Heart right ventricle (tissue), 16 donors: Measurements from ENCODE around the gene CBFA2T3. TPM values are rescaled to one million over a fixed set of nuclear protein-coding genes. Genes with fewer than 3 reads are reported as not detected.

Source experiments
- ATAC-seq, 8 donors: fragments of 200-7000 bp; cut with Tn5 transposase; one replicate each; pipeline ENCODE4 v1.9.1; 2020; ENCODE audit warnings: mild to moderate bottlenecking in 8 of 8, moderate library complexity in 8 of 8, moderate number of reproducible peaks in 1 of 8
- DNase-seq, 2 donors: peaks; one replicate each; pipeline ENCODE4 v3.0.0-alpha.2; 2020
- H3K27ac ChIP-seq, 10 donors: fragments of 200-600 bp; sonication (generic) in 2 of 10; one replicate each; pipeline versions ENCODE4 v1.5.0 to v1.8.0; 2020 to 2022; ENCODE audit warnings: mild to moderate bottlenecking in 3 of 10
- H3K27me3 ChIP-seq, 7 donors: fragments of 200-600 bp; one replicate each; pipeline ENCODE4 v1.8.0; 2021 to 2022; ENCODE audit warnings: mild to moderate bottlenecking in 2 of 7
- H3K36me3 ChIP-seq, 9 donors: fragments of 200-600 bp; sonication (generic) in 1 of 9; one replicate each; pipeline versions ENCODE4 v1.5.0 to v1.8.0; 2020 to 2022; ENCODE audit warnings: mild to moderate bottlenecking in 2 of 9
- H3K4me1 ChIP-seq, 9 donors: fragments of 200-600 bp; sonication (generic) in 1 of 9; one replicate each; pipeline versions ENCODE4 v1.5.0 to v1.8.0; 2020 to 2022; ENCODE audit warnings: mild to moderate bottlenecking in 4 of 9
- H3K4me3 ChIP-seq, 10 donors: fragments of 200-600 bp; sonication (generic) in 2 of 10; one replicate each; pipeline versions ENCODE4 v1.5.0 to v1.8.0; 2020 to 2022; ENCODE audit warnings: mild to moderate bottlenecking in 7 of 10, moderate library complexity in 2 of 10
- H3K9me3 ChIP-seq, 11 donors: fragments of 200-600 bp in 10 of 11; sonication (generic) in 2 of 11; one replicate each; pipeline versions ENCODE4 v1.5.0 to v1.8.0; 2013 to 2022; ENCODE audit warnings: mild to moderate bottlenecking in 2 of 11, control low read depth in 1 of 11, moderate library complexity in 1 of 11
- CTCF ChIP-seq, 9 donors: fragments of 200-600 bp; sonication (generic) in 2 of 9; IDR thresholded peaks; one replicate each; pipeline versions ENCODE4 v1.5.0 to v1.8.0; 2021 to 2022; ENCODE audit warnings: antibody characterized with exemption in 9 of 9, mild to moderate bottlenecking in 5 of 9, moderate library complexity in 1 of 9
- WGBS, 2 donors: extraction: QIAGEN DNeasy Blood & Tissue Kit; methylation state at CpG; one replicate each; pipeline ENCODE4 v1.1.7; 2013; ENCODE audit warnings: inconsistent platforms in 1 of 2; 5-methylcytosine and 5-hydroxymethylcytosine counted together
- intact Hi-C, 10 donors: fragments of 100-400 bp; cut with DNase I; formaldehyde crosslinking; loops; one replicate each; pipeline versions ENCODE4 v1.11.1 to v1.14.2; 2022
- polyA plus RNA-seq, 2 donors: library from polyadenylated mRNA; stranded (reverse); fragments of 200-250 nt; gene quantifications; one replicate each; pipeline ENCODE4 v1.2.3, GENCODE V29; 2013
- total RNA-seq, 10 donors: library from RNA; stranded (reverse); fragmentation: NEBNext Ultra II Directional in 3 of 10; extraction: Animal tissue kit (Norgen Biotek cat#: 25700) in 3 of 10; gene quantifications; one replicate each; pipeline versions ENCODE4 v1.2.1 to v1.2.4, GENCODE V29; 2021 to 2023
- donor health status: Arrhythmogenic right ventricular cardiomyopathy.
- donor health status: ischemic (EF 13 %, LVEDD 7.1; RV severe dilation, severe dysfunction).
- donor health status: healthy with polysubstance abuse.
- donor health status: DM: no; HTN: yes; CAD: no.
- donor health status: DM: no; HTN: no; CAD: no.
- donor health status: ischemic (EF 25% LVEDD 6.9; RV normal size, moderate dysfunction).
- donor health status: ischemic (EF 25% LVEDD 5.7; RV mildly dilated, moderate dysfunction).
- donor health status: healthy.
- donor health status: DM: yes; HTN: yes; CAD: no.
- donor health status: Ischemic cardiomyopathy.
- donor health status: ischemic (EF 35%, LVEDD 5.7; RV mildly dilated, moderate dysfunction).
- donor health status: nonischemic (EF 11% LVEDD 7.7; RV severe dilation, severe dysfunction).
- donor health status: DM: yes; HTN: yes; CAD: no.
- donor health status: PGD.
- donor health status: ischemic (EF 29% LVEDD 5.4; RV normal size, mild dysfunction).
- donor health status: nonischemic (EF 23%, LVEDD 6.1; RV moderate dilation, normal function).

Gene CBFA2T3
- total and polyA plus RNA-seq, 12 donors, result 3.1 to 17.6 (median 6.1) TPM

DNA sequence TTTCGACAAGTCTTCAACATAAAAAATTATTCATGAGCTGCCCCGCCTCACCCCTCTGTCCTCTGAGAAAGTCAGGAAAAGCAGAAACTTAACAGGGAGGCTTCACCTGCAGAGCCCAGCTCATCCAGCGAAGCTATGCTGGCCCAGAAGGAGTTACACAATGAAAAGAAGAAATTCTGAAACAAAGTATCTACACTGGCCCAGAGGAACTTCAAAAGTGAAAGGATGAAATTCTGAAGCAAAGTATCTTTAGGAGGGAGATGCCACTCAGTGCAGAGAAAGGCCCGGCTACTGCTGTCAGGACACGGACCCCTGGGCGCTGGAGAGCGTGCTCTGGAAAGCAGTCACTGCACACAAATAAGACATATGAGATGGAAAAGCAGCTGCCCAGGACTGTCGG lies 121.8 kb downstream of the CBFA2T3 start:
- no peak for TF ChIP-seq CTCF (IDR thresholded peaks at IDR 0.05)
- Histone ChIP-seq H3K4me3 (peak overlapping the region in 1 of 10 donors; percentile 97), H3K36me3 (peaks cover 0 to 48% (median 5%) of the 10 kb centered on the region in 9 donors), H3K4me1 (peaks cover 10 to 50% (median 22%) of the 10 kb centered on the region in 9 donors), H3K27ac (peak overlapping the region in 1 of 10 donors; percentile 88), H3K9me3 (no peaks in the 10 kb centered on the region), H3K27me3 (no peaks in the 10 kb centered on the region)
- DNase-seq (no peak), ATAC-seq (no peak)
- WGBS, 2 donors, result 90% methylated on average over 8 of the region's 8 CpGs
- intact Hi-C loops, result loop anchor here in 4 of 10 donors (2.0 to 5.0 kb wide), 3 partner anchors 38 to 68 kb away; partner anchors contain the start of gene APRT (in 3 of the 4)

GRCh38 chr16:88854306-88855111 lies 122.5 kb downstream of the CBFA2T3 start:
- Histone ChIP-seq H3K4me1 (peaks cover 10 to 50% (median 22%) of the 10 kb centered on the region in 9 donors), H3K9me3 (no peaks in the 10 kb centered on the region), H3K27me3 (no peaks in the 10 kb centered on the region), H3K4me3 (no peak overlapping the region), H3K27ac (peak overlapping the region in 1 of 10 donors; percentile 88), H3K36me3 (peaks cover 0 to 48% (median 0%) of the 10 kb centered on the region in 9 donors)
- no peak for TF ChIP-seq CTCF (IDR thresholded peaks at IDR 0.05)
- ATAC-seq (no peak), DNase-seq (no peak)
- 78 to 81% methylated on average over 20 of the region's 20 CpGs for WGBS, 2 donors
- intact Hi-C loops, result loop anchor here in 5 of 10 donors (2.0 to 5.0 kb wide), 3 partner anchors 37 to 68 kb away; partner anchors contain the start of gene APRT (in 3 of the 5)

DNA sequence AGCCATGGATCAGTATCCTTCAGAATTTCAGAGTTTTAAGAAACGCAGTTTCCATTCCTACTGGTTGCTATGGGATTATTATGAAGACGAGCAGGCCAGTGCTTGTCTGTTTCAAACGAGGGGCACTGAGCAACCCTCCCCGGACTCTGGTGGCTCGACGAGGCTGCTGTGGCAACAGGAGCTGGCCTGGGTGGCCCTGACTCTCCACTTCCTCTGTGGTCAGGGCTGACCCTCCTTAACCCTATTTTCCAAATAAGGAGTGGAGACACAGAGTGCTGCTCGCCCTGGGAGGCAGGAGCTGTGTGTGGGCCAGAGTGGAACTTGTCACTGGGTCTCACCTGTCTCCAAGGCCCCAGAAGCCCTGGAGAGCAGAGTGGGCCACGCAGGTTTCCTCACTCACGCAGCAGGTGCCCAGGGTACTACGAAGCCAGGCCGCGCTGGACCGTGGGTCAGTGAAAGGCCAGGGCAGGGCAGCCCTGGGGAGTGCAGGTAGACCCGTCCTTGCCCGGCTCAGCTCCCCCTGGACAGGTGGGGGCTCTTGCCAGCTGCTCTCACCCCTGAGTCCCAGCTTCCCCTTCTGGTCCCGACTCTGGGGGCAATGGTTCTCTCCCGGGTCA lies 123.6 kb downstream of the CBFA2T3 start:
- WGBS, 2 donors, result 83 to 85% methylated on average over 17 of the region's 17 CpGs
- TF ChIP-seq CTCF (IDR thresholded peaks at IDR 0.05), result no peak
- H3K9me3 ChIP-seq, result no peaks in the 10 kb centered on the region
- peaks cover 0 to 41% (median 0%) of the 10 kb centered on the region in 9 donors for H3K36me3 ChIP-seq
- DNase-seq (no peak), ATAC-seq (no peak)
- no peak overlapping the region for H3K4me3 ChIP-seq
- peak overlapping the region in 1 of 10 donors; percentile 31 for H3K27ac ChIP-seq
- H3K27me3 ChIP-seq, result no peaks in the 10 kb centered on the region
- peaks cover 10 to 48% (median 22%) of the 10 kb centered on the region in 9 donors for H3K4me1 ChIP-seq
- intact Hi-C loops, result loop anchor here in 1 of 10 donors (5.0 kb wide), 1 partner anchor 36 kb away; no protein-coding TSS in a partner anchor

GRCh38 chr16:88851616-88852015 lies 125.4 kb downstream of the CBFA2T3 start:
- Histone ChIP-seq H3K4me1 (peaks cover 4 to 38% (median 11%) of the 10 kb centered on the region in 9 donors), H3K9me3 (no peaks in the 10 kb centered on the region), H3K27ac (no peak overlapping the region), H3K4me3 (no peak overlapping the region), H3K27me3 (no peaks in the 10 kb centered on the region), H3K36me3 (peaks cover 0 to 49% (median 0%) of the 10 kb centered on the region in 9 donors)
- DNase-seq (no peak), ATAC-seq (no peak)
- no peak for TF ChIP-seq CTCF (IDR thresholded peaks at IDR 0.05)
- WGBS, 2 donors, result 91 to 95% methylated on average over 19 of the region's 19 CpGs
- intact Hi-C loops, result loop anchor here in 1 of 10 donors (5.0 kb wide), 1 partner anchor 34 kb away; no protein-coding TSS in a partner anchor
